Duodenal mucosa (tissue), 2 donors: ENCODE results near the gene HSPBP1.
A peak's percentile ranks its signal among the peaks of the same experiment; 100 is the strongest.

Source experiments
- H3K27ac ChIP-seq: one replicate; pipeline ENCODE4 v1.7.0; 2013; ENCODE audit warnings: low read depth, low read length
- H3K27me3 ChIP-seq, 2 donors: one replicate each; pipeline ENCODE4 v1.7.0; 2013; ENCODE audit warnings: low read length in 2 of 2, control low read depth in 1 of 2; ENCODE audit not compliant: insufficient read depth in 2 of 2, control insufficient read depth in 1 of 2
- H3K36me3 ChIP-seq, 2 donors: one replicate each; pipeline ENCODE4 v1.7.0; 2013; ENCODE audit warnings: low read length in 2 of 2, control low read depth in 1 of 2; ENCODE audit not compliant: insufficient read depth in 2 of 2, control insufficient read depth in 1 of 2
- H3K4me1 ChIP-seq, 2 donors: one replicate each; pipeline ENCODE4 v1.7.0; 2013; ENCODE audit warnings: low read length in 2 of 2, control low read depth in 1 of 2; ENCODE audit not compliant: insufficient read depth in 2 of 2, control insufficient read depth in 1 of 2
- H3K4me3 ChIP-seq, 2 donors: one replicate each; pipeline ENCODE4 v1.7.0; 2013; ENCODE audit warnings: low read length in 2 of 2, low read depth in 1 of 2
- H3K9ac ChIP-seq, 2 donors: one replicate each; pipeline ENCODE4 v1.7.0; 2013; ENCODE audit warnings: low read length in 2 of 2, low read depth in 1 of 2
- H3K9me3 ChIP-seq, 2 donors: one replicate each; pipeline ENCODE4 v1.7.0; 2013; ENCODE audit warnings: low read length in 2 of 2, control low read depth in 1 of 2; ENCODE audit not compliant: control insufficient read depth in 1 of 2

HSPBP1 gene

DNA sequence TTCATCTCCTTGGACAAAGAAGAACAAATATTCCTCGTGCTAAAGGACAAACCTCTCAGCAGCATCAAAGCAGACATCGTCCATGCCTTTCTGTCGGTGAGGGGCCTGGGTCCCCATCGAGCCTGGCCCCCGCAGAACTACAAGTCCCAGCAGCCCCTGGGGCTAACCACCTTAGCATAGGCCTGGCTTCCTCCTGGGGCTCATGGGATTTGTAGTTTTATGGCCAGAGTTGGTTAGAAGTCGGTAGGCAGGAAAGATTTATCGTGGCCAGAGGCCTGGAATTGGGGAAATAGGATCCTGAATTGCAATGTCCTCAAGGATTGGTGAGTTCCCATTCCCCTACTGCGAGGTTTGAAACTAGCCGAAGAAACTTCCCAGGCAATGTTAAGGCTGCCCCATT lies 25.6 kb upstream of the HSPBP1 start:
- Histone ChIP-seq H3K27ac (no peak overlapping the region), H3K4me3 (no peak overlapping the region), H3K27me3 (no peaks in the 10 kb centered on the region), H3K36me3 (no peaks in the 10 kb centered on the region), H3K4me1 (peaks cover 8 to 9% of the 10 kb centered on the region in 2 donors), H3K9ac (no peak overlapping the region), H3K9me3 (no peaks in the 10 kb centered on the region)

DNA sequence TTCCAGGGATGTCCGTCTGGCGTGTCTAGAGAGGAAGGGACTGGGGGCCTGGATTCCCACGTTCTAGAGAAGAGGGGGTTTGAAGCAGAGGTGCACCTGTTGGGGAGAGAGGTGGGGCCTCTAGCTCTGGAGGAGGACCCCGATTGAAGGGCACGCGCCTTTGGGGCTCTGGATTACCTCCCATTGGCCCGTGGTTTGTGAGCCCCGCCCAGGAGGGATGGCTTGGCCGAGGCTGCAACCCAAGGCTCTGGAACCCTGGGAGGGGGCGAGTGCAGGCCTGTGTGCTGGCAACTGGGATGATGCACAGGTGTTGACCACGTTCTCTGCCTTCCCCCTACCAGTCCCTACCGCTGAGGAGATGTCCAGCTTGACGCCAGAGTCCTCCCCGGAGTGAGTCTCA lies 25.1 kb upstream of the HSPBP1 start:
- H3K36me3 ChIP-seq: no peaks in the 10 kb centered on the region
- no peaks in the 10 kb centered on the region for H3K9me3 ChIP-seq
- H3K9ac ChIP-seq: no peak overlapping the region
- H3K4me3 ChIP-seq: no peak overlapping the region
- no peaks in the 10 kb centered on the region for H3K27me3 ChIP-seq
- H3K27ac ChIP-seq: no peak overlapping the region
- peaks cover 8 to 9% of the 10 kb centered on the region in 2 donors for H3K4me1 ChIP-seq

DNA sequence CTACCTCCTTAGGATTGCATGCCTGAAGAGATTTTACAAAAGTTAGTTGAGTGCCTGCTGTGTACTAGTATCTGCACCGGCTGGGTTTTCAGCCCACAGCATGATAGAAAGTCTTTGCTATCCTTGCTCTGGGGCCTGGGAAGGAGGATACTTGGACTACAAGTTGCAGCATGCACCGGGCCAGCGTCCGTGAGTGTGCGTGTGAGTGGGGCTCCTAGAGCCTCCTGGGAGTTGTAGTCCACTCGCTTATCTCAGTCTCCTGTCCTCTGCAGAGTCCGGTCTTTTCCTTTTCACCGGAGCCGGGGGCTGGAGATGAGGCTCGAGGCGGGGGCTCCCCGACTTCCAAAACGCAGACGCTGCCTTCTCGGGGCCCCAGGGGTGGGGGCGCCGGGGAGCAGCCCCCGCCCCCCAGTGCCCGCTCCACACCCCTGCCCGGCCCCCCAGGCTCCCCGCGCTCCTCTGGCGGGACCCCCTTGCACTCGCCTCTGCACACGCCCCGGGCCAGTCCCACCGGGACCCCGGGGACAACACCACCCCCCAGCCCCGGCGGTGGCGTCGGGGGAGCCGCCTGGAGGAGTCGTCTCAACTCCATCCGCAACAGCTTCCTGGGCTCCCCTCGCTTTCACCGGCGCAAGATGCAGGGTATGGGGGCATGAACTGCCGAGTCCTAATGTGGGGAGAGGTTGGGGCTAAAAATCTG lies 24.5 kb upstream of the HSPBP1 start:
- Histone ChIP-seq H3K9ac (no peak overlapping the region), H3K27me3 (no peaks in the 10 kb centered on the region), H3K27ac (no peak overlapping the region), H3K36me3 (no peaks in the 10 kb centered on the region), H3K9me3 (no peaks in the 10 kb centered on the region), H3K4me3 (no peak overlapping the region), H3K4me1 (peaks cover 8 to 9% of the 10 kb centered on the region in 2 donors)

DNA sequence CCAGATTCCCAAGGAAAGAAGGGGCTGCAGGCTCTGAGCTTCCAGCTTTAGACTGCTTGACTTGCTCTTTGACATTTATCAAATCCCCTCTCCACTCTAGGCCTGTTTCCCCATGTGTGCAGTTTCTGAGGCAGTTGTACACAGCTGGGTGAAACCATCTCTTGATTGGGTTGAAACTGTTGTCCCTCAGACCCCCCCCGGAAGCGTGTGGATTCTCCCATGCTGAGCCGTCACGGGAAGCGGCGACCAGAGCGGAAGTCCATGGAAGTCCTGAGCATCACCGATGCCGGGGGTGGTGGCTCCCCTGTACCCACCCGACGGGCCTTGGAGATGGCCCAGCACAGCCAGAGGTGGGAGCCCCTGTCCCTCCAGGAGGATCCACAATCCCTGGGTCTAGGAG lies 23.6 kb upstream of the HSPBP1 start:
- no peak overlapping the region for H3K9ac ChIP-seq
- H3K27ac ChIP-seq: no peak overlapping the region
- H3K27me3 ChIP-seq: peaks cover 0 to 3% of the 10 kb centered on the region in 2 donors
- H3K9me3 ChIP-seq: no peaks in the 10 kb centered on the region
- no peak overlapping the region for H3K4me3 ChIP-seq
- no peaks in the 10 kb centered on the region for H3K36me3 ChIP-seq
- peaks cover 8 to 9% of the 10 kb centered on the region in 2 donors for H3K4me1 ChIP-seq

GRCh38 chr19:55302318-55302703 lies 22.4 kb upstream of the HSPBP1 start:
- H3K27me3 ChIP-seq: peaks cover 0 to 3% of the 10 kb centered on the region in 2 donors
- no peak overlapping the region for H3K27ac ChIP-seq
- no peaks in the 10 kb centered on the region for H3K36me3 ChIP-seq
- H3K4me3 ChIP-seq: peak overlapping the region in 1 of 2 donors; percentile 68
- H3K9ac ChIP-seq: peak overlapping the region; percentile 36 to 51
- no peaks in the 10 kb centered on the region for H3K9me3 ChIP-seq
- peaks cover 8 to 9% of the 10 kb centered on the region in 2 donors for H3K4me1 ChIP-seq

- peak overlapping the region; percentile 45 to 68 for H3K4me3 ChIP-seq
- no peaks in the 10 kb centered on the region for H3K9me3 ChIP-seq
- H3K36me3 ChIP-seq: no peaks in the 10 kb centered on the region
- peak overlapping the region; percentile 36 to 51 for H3K9ac ChIP-seq
- peaks cover 8 to 9% of the 10 kb centered on the region in 2 donors for H3K4me1 ChIP-seq
- no peak overlapping the region for H3K27ac ChIP-seq
- peaks cover 0 to 3% of the 10 kb centered on the region in 2 donors for H3K27me3 ChIP-seq
These were observed 21.8 kb upstream of the HSPBP1 start for GRCh38 chr19:55301459-55302317.

DNA sequence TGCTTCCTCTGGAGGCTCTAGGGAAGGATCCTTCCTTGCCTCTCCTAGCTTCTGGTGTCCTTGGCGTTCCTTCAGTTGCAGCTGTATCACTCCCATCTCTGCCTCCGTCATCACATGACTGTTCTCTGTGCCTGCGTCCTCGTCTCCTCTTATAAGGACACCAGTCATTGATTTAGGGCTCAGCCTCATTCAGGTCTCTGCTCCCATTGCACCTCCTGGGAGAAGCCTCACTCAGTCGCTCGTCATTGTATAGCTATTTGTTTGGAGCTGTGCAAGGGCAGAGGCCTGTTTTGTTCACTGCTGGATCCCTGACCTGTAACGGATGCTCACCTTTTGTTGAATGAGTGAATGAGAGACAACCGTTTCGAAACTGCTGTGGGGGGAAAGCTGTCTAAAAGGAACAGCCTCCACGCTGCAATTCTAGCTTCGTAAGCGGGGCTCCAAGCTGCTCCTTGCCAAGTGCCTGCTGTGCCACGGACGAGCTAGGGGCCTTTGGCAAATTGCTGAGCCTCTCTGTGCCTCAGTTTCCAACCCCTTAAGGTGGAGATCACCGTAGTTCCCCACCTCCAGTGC lies 21.1 kb upstream of the HSPBP1 start:
- no peaks in the 10 kb centered on the region for H3K36me3 ChIP-seq
- peaks cover 8 to 9% of the 10 kb centered on the region in 2 donors for H3K4me1 ChIP-seq
- H3K9me3 ChIP-seq: no peaks in the 10 kb centered on the region
- no peak overlapping the region for H3K9ac ChIP-seq
- no peak overlapping the region for H3K4me3 ChIP-seq
- H3K27me3 ChIP-seq: peaks cover 0 to 3% of the 10 kb centered on the region in 2 donors
- H3K27ac ChIP-seq: no peak overlapping the region

DNA sequence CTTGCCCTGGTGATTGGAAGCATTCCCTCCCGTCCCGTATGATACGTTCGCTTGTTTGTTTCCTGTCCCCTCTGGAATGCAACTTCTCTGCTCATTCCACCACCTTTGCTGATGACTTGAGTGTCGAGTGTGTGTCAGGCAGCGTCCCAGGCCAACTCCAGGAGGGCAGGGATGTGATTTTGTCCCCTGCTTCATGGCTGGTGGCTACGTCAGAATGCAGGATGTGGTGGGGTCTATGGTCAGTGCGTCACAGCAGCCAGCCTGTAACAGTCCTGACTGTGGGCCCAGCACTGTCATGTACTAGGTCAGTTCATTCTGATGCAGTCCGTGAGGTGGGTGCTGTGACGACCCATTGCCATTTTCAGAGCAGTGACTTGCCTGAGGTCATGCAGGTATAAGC lies 20.1 kb upstream of the HSPBP1 start:
- no peaks in the 10 kb centered on the region for H3K36me3 ChIP-seq
- H3K27me3 ChIP-seq: peaks cover 0 to 3% of the 10 kb centered on the region in 2 donors
- H3K4me3 ChIP-seq: no peak overlapping the region
- peaks cover 8 to 9% of the 10 kb centered on the region in 2 donors for H3K4me1 ChIP-seq
- H3K9ac ChIP-seq: no peak overlapping the region
- H3K9me3 ChIP-seq: no peaks in the 10 kb centered on the region
- no peak overlapping the region for H3K27ac ChIP-seq

DNA sequence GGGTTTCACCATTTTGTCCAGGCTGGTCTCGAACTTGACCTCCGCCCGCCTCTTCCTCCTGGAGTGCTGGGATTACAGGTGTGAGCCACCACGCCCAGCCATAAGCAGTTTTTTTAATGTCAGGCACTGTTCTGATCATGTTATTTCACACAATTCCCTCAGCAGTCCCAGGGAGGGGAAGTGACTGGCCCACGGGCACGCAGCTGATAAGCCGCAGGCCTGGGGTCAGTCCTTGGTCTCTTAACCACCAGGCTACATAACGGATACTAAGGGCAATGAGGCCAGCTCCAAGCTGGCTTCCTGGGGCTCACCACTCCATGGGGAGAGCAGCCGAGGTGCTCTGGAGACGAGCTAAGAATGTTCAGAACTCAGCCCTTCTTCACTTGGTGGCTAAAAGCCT lies 17.4 kb upstream of the HSPBP1 start:
- Histone ChIP-seq H3K4me3 (no peak overlapping the region), H3K4me1 (peaks cover 8 to 9% of the 10 kb centered on the region in 2 donors), H3K9me3 (no peaks in the 10 kb centered on the region), H3K36me3 (no peaks in the 10 kb centered on the region), H3K27ac (no peak overlapping the region), H3K27me3 (peaks cover 0 to 3% of the 10 kb centered on the region in 2 donors), H3K9ac (no peak overlapping the region)
